ENCODE measurements around the gene BBS9.
"Not testable (repeated sequence)": the region's sequence is repeated elsewhere in the genome, so short reads cannot be mapped to it uniquely, and the experiment has no call there.

Gene BBS9

DNA sequence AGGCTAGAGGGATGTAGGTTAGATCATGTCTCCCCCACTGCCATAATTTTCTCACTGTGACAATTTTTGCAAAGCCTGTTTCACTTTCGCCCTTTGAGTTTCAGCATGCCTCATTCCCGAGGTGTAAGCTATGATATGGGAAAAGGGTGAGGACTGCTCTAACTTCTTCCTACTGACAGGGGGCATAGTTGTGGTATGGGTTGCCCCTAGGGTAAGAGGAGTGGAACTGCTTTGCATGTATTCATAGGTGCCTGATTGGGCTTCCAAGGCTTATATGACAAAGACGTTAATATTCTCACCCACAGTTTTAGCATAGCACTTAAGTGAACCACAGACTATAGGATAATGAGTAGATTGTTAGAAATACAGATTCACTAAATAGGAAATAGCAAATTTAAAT lies 148.7 kb downstream of the BBS9 start:
- no peak for DNase-seq (ENCODE audit: low spot score)

DNA sequence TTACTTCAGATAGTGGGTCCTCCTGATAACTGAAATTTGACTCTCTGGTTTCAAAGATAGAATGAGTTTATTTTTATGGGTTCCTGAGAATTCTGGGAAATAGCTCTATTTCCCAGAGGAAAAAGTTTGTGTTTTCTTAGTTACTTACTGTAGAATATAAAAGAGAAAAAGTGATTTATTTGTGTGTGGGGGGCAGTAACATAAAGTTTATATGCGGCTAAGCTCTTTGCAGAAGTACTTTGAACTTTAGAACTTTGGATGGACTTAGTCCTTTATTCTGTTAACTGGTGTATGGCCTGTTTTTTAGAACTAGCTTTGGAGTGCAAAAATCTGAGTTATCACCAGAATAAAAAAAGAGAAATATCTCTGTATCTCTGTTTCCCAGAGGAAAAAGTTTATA lies 157.1 kb downstream of the BBS9 start:
- DNase-seq (ENCODE audit: low spot score) = no peak

DNA sequence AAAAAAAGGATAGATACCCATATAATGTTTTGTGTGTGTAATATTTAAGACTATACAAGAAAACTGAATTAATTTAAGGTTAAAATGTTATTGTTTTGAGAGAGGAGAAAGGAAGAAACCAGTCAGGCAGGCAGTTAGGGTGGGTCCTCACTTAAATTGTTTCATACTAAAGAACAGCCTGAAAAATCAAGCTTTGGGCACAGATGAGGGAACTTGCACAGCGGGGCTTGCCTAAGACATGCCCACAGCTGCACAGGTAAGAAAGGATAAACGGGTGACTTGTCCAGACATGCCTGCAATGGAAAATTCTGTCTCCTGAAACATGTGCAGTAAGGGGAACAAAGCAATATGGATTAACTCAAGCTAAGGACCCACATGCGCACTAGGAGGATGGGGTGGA lies 158.4 kb downstream of the BBS9 start:
- no peak for DNase-seq (ENCODE audit: low spot score)

DNA sequence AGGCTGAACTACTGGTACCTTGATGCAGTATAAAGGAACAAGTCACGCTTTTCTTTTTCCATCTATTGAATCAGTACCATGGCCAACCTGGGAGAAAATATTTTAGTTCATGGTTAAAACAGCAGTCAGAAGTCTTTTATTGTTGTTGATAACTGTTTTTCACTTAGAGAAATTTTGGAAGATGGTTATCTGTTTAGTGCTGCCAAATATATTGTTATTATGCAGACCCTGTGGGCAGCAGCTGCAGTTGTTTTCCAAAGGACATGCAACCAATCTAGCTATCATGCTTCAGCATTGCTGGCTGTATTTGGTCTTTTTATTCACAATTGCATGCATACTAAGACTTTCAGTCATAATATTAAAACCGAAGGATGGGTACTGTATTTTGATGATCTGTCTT lies 169.5 kb downstream of the BBS9 start:
- DNase-seq (ENCODE audit: low spot score) = no peak

DNA sequence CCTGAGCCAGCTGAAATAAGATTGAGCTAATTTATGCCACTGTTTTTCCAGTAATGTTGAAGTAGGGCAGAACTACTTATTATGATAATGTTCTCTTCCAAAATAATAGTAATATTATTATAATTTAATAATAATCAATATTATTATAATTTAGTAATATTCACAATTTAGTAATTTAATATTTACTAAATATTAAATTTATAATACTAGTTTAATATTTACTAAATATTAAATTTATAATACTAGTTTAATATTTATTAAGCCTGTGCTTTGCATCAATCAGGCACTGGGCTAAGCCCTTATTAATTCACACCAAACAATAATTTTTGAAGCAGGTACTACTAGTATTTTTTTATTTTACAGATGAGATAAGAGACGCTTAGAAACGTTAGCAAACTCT lies 170.1 kb downstream of the BBS9 start:
- DNase-seq (ENCODE audit: low spot score) = no peak

DNA sequence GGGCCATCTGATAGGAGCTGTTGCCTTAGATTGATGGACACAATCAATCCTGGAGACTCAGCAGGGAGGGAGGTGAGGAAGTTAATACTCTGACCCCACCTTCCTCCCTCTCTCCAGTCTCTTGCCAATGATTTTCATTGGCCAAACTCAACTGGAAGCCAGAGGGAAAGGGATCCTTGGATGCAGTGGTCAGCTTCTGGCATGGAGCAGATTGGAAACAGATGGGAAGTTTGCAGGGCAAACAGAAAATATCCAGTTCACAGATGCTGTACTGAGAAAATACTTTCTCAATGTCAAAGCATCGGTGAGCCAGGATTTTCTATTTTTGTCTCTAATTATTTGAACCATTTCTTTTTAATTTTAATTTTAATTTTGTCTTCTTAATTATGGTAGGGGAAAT lies 170.8 kb downstream of the BBS9 start:
- no peak for DNase-seq (ENCODE audit: low spot score)

DNA sequence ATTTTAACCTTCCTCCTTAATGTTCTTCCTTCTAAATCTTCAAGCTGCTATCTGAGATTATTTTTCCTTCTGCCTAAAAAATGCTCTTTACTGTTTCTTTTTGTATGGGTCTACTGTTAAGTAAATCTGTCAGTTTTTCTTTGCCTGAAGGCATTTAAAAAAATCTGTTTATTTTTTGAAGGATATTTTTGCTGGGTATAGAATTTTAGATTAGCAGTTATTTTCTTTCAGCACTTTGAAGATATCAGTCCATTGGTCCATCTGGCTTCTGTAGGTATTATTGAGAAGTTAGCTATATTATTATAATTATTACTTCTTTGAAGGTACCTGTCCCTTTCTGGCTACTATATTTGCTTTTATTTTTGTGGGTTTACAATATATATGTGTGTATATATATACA lies 171.4 kb downstream of the BBS9 start:
- no peak for DNase-seq (ENCODE audit: low spot score)

DNA sequence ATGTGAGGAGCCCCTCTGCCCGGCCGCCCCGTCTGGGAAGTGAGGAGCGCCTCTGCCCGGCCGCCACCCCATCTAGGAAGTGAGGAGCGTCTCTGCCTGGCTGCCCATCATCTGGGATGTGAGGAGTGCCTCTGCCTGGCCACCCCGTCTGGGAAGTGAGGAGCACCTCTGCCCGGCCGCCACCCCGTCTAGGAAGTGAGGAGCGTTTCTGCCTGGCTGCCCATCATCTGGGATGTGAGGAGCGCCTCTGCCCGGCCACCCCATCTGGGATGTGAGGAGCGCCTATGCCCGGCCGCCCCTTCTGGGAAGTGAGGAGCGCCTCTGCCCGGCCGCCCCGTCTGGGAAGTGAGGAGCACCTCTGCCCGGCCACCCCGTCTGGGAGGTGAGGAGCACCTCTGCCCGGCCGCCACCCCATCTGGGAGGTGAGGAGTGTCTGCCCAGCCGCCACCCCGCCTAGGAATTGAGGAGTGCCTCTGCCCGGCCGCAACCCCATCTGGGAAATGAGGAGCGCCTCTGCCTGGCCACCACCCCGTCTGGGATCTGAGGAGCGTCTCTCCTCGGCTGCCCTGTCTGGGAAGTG lies 174.7 kb downstream of the BBS9 start:
- not testable (repeated sequence) for DNase-seq (ENCODE audit: low spot score)

DNA sequence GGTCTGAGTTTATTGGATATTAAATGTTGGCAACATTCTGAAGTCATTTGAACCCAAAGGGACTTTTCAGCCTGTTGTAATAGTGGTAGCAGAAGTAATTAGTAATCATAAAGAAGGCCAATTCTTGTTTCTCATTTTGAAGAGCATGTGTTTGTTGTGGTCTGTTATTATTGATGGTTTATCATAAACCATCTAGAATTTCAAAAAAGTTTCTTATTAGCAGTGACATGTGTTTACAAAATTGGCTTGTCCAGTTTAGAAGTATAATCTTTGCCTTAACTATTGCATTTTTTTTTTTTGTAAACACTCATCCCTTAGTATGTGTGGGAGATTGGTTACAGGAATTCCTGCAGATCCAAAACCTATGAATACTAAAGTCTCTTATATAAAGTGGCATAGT lies 177.8 kb downstream of the BBS9 start:
- no peak for DNase-seq (ENCODE audit: low spot score)

DNA sequence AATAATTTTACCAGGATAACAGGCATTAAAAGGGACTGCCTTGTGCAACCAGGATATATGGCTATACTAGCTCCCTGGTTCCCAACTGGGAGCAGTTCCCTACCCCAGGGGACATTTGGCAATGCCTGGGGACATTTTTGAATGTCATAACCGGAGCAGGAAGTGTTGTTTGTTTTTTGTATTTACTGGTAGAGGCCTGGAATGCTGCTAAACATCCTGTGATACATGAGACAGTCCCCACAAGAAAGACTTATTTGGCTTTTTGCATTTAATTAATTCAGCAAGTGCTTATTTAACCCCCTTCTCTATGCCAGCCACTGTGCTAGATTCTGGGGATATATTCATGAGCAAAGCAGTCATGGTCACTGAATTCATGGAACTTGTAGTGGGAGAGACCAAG lies 181.2 kb downstream of the BBS9 start:
- DNase-seq (ENCODE audit: low spot score) = no peak

DNA sequence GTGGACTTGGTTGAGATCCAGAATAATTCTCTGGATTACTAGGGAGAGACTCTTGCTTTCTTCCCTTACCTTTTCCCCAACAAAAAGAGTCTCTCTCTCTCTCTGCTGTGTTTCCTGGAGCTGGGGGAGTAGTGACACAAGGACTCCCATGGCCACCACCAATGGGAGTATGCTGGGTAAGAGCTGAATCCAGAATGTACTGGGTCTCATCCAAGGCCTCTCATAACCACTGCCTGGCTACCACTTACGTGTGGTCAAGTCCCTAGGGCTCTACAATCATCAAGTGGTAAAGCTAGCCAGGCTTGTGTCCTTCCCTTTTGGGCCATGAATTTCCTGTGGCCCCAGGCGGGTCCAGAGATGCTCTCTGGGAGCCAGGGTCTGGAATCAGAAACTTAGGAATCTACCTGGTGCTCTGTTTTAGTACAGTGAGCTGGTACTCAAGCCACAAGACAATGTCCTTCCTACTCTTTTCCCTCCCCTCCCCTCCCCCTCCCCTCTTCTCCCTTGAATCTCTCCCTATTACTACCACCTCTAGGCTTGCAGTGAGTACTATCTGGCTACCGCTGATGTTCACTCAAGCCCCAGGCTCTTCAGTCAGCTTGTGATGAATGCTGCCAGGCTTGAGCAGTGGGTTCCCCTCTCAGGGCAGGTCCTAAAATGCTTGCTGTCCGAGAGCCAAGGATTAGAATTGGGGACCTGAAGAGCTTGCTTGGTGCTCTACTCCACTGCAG lies 196.6 kb downstream of the BBS9 start:
- no peak for DNase-seq (ENCODE audit: low spot score)

DNA sequence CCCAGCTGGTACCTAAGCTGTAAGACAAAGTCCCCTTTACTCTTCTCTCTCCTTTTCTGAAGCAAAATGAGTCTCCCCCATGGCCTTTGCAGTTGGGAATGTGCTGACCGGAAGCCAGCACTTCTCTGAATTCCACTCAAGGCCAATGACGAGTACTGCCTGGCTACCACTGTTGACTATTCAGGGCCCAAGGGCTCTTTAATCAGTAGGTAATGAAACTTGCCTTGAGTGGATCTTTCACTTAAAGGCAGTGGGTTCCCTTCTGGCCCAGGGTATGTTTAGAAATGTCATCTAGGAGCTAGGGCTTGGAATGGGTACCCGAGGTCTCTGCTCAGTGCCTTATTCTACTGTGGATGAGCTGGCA lies 197.1 kb downstream of the BBS9 start:
- DNase-seq (ENCODE audit: low spot score) = no peak

DNA sequence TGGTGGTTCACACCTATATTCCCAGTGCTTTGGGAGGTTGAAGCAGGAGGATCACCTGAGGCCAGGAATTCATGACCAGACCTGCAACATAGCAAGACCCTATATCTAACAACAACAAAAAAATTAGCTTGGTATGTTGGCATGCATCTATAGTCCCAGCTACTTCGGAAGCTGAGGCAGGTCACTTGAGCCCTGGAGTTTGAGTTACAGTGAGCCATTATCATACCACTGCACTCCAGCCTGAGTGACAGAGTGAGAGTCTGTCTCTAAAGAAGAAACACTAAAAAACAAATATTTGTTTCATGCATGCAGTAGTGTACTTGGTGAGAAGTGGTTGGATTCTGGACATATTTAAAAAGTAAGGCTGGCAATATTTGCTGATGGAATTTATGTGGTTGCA lies 198.1 kb downstream of the BBS9 start:
- no peak for DNase-seq (ENCODE audit: low spot score)

DNA sequence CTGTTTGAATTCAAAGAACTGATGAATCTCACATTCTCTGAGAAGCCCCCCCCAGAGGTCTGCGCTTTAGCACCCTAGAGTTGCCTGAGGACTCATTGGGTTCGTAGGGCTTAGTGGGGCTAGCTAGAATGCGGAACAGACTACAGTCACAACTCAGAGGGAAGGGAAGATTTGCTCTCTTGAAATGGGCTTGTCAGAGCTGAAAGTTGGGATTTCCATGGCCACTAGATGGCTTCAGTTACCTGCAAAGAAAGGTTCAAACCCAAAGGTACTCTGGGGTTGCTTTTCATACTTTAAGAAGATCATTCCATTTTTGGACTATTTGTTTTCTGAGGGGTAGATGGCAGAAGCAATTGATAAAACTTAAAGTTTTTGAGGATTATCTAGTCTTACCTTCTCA lies 205.0 kb downstream of the BBS9 start:
- DNase-seq (ENCODE audit: low spot score) = no peak

DNA sequence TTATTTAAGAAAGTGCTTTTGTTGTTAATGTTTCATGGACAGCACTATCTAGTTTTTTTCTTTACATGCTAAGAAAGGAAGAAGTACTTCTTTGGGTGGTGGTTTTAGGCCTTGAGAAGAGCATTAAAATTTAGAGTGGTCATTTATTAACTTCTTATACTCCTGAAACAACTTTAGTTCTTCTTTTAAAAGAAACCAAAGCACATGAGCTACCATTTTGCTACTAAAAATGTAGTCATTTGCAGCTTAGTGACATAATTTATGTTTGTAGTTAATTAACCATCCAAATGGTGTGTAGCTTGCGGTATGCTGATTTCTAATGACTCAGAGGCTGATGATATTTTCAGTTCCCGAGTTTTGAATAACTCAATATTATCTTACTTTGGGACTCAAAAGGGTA lies 207.5 kb downstream of the BBS9 start:
- no peak for DNase-seq (ENCODE audit: low spot score)

DNA sequence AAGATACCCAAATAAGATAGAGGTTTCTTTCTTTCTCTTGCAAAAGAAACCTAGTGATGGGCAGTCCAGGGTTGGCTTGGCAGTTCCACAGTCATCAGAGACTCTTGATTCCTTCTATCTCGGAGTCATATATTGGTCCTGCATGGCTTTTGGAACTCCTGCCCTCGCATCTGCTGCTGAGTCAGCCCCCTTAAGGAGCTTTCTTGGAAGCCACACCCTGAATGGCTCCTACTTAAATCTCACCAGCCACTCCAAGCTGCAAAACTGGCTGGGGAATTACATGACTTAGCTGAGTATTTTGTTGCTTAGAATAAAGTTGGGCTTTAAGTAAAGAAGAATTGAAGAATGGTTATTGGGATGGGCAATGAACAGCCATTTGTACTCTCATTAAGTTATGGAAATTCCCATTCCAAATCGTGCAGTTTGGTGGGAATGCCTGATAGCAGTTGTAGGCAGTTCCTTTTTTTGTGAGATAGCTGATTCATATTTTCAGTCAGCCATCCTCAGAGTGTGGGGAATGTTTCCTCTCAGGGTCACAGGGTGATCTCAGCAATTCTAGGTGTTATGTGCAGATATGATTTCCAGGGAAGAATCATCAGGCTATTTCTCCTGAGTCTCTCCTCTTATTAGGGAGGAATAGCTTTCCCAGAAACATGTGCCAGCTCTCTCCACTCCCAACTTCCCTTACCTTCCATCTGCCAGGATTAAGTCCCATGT lies 209.9 kb downstream of the BBS9 start:
- DNase-seq (ENCODE audit: low spot score) = no peak

DNA sequence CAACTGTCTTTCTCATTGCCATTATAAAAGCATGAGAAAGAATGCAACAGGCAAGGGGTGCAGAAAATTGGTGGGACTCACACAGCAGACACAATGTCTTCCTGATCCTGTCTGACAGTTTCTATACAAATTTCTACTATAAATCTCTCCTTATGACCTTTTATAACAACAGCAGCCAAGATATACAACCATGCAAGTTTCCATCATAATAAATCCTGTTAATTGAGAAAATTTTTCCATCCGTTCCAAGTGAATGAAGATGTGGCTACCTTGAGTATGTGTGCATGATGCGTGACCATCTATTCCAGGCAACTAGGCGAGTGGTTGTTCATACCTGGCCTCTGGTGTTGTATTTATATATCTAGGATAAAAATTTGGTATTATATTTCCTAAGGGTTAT lies 216.7 kb downstream of the BBS9 start:
- no peak for DNase-seq (ENCODE audit: low spot score)

DNA sequence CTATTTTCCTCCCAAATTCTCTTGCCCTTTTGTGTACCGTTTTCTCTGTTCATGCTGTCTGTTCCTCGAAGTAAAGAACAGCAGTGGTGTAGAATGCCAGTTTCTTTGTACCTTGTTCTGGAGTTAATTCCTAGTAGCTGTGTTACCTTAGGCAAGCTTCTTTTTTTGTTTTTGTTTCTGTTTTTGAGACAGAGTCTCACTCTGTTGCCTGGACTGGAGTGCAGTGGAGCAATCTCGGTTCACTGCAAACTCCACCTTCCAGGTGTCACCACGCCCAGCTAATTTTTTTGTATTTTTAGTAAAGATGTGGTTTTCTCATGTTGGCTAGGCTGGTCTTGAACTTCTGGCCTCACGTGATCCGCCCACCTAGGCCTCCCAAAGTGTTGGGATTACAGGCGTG lies 221.2 kb downstream of the BBS9 start:
- DNase-seq (ENCODE audit: low spot score) = no peak

DNA sequence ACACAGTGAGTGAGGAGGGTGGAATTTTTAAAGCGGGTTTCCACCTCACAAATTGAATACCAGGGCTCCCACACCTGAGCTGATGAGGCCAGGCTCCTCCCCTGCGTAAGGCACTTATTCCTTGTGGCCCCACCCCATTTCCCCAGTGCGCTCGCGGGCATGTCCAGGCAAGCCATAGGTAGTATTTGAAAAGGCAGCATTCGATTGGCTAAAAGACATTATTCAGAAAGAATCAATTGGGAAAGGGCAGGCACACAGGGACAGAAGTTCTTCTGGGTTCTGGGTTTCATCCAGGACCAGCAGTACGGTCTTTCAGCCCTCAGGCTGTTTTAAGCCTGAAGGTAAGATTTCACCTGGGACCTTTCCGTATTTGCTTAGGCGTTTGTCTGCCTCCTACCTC lies 222.3 kb downstream of the BBS9 start:
- no peak for DNase-seq (ENCODE audit: low spot score)

DNA sequence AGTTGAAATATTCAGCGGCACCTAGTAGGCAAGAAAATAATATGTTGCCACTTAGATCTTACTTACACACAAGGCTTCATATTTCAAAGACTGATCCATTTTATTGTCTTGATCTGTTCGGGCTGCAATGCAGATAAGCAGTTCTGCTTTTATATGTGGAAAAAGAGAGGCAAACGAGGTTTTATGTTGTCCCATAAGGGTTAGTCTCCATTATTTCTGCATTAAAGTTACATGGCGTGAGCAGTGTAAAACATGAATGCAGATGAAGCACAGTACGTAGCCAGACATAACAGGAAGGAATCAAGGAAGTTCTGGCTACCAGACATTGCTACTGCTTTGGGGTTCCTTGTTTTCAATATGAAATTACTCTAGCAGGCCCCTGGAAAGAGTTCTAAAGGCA lies 224.8 kb downstream of the BBS9 start:
- no peak for DNase-seq (ENCODE audit: low spot score)

DNA sequence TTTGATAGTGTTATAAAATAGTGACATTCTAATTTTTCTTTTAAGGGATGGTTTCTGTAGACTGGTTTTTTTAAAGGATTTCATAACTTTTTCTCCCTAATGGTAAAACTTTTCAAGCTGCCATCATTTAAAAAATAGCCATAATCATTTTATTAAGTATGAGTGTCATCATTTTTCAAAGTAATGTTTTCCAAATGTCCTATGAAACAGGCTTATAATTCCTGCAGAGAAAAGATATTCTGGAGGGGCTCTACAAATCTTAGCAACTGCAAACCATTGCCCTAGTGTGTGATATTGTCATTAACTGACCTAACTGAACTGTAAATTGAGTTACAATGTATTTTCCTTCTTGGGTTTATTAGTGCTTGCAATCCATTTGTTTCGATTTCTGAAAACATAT lies 226.0 kb downstream of the BBS9 start:
- DNase-seq (ENCODE audit: low spot score) = no peak

DNA sequence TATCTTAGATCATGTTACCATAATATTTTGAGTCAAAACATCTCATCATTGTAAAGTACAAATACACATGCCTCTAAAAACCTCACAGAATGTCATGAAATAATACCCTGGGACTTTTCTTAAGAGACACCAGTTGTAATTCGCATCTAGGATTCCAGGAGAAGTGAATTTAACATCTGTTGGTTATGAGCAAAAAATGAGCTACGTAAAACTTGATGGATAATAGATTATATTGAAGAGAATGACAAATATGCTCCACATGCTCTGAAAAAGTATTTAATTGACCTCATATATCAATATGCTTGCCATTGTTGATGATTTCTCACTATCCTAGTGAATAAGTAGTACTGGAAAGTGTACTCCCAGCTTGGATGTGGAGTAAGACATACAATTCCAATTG lies 227.0 kb downstream of the BBS9 start:
- DNase-seq (ENCODE audit: low spot score) = no peak

DNA sequence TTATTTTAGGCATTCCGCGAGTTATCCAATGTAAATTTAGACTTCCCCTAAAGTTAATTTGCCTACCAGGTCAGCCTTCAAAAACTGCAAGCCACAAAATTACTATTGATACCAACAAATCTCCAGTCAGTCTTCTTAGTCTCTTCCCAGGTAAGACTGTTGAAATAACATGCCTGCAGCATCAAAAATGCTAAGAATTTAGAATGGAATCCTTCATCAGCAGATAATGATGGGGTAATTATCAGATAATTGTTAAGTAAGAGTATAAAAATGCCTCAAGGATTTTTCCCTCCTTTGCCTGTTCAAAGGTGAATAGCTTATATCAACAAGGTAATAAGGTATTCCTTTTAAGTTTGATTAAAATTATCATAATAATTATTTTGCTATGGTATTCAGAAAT lies 228.5 kb downstream of the BBS9 start:
- DNase-seq (ENCODE audit: low spot score) = no peak

DNA sequence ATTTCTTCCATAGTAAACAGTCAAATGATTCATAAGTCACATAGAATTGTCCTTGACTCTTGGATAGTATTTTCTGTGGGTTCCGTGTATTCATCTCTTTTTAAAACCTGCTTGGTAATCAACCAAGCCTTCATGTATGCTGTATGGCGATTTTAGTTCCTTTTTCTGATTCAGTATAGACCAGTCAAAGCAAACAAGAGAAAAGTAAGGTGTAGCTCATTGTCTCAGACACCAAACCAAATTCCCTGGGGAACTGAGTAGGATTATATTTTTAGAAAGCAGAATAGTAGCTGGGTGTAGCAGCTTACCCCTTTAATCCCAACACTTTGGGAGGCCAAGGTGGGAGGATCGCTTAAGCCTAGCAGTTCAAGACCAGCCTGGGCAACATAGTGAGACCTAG lies 240.5 kb downstream of the BBS9 start:
- no peak for DNase-seq (ENCODE audit: low spot score)

Data from CD4-positive, alpha-beta T cell treated with Interleukin-6 at 100 ng/mL for 8 hours (primary cell).